Peyer's patch (tissue), 4 donors: ENCODE data around the gene SPACA4.

Source experiments
- CTCF ChIP-seq, 6 experiments: fragments of 450-650 bp in 4 of 6; fragments of 200-600 bp in 2 of 6; sonication (generic) in 1 of 6; IDR thresholded peaks; one replicate each; pipeline ENCODE4 v1.5.1; 2017 to 2019; ENCODE audit warnings: antibody characterized with exemption in 6 of 6, mild to moderate bottlenecking in 3 of 6, moderate library complexity in 1 of 6
- POLR2A ChIP-seq, 2 donors: fragments of 450-650 bp; IDR thresholded peaks; one replicate each; pipeline ENCODE4 v1.5.1; 2017; ENCODE audit warnings: antibody characterized with exemption in 2 of 2, mild to moderate bottlenecking in 2 of 2, moderate library complexity in 2 of 2

- TF ChIP-seq CTCF (IDR thresholded peaks at IDR 0.05) = no peak
- TF ChIP-seq POLR2A (IDR thresholded peaks at IDR 0.05) = no peak
These were observed 10.8 kb downstream of the SPACA4 start for GRCh38 chr19:48617146-48617937.
